H1 (cell line): ENCODE results near the gene GMCL1. TPM values are rescaled to one million over a fixed set of nuclear protein-coding genes. Genes with fewer than 3 reads are reported as not detected.

Experiments used
- CTCF ChIA-PET: fragments of 300-600 bp; sonication (Branson Sonifier 250); formaldehyde crosslinking; loops from one replicate; lab custom pipeline; 2021; ENCODE audit not compliant: partially characterized antibody; lab: Charles Lee
- POLR2A ChIA-PET: fragments of 300-600 bp; sonication (Branson Sonifier 250); formaldehyde crosslinking; loops from one replicate; lab custom pipeline; 2021; ENCODE audit warnings: inconsistent platforms; ENCODE audit not compliant: partially characterized antibody; lab: Charles Lee
- DNase-seq, 2 experiments: peaks; one replicate each; pipeline versions ENCODE4 v3.0.0 to v3.0.0-alpha.2; 2010 to 2022; ENCODE audit warnings: low spot score in 2 of 2, low read depth in 1 of 2, mixed read lengths in 1 of 2
- FAIRE-seq: peaks from 2 replicates; lab custom pipeline; 2011; peaks lifted over from hg19 to GRCh38; lab: Jason Lieb, UNC
- H2AFZ ChIP-seq: 2 replicates; pipeline ENCODE4 v1.8.1; 2012; ENCODE audit warnings: low read length, inconsistent platforms
- H2AK5ac ChIP-seq: 2 replicates; pipeline ENCODE4 v1.6.1; 2013; ENCODE audit warnings: low read depth, low read length
- H2BK120ac ChIP-seq: replicated peaks from 2 replicates; pipeline ENCODE3; 2013; ENCODE audit warnings: low read depth, low read length, inconsistent platforms
- H2BK12ac ChIP-seq: 2 replicates; pipeline ENCODE4 v1.6.1; 2013; ENCODE audit warnings: low read depth, low read length
- H2BK15ac ChIP-seq: 2 replicates; pipeline ENCODE4 v1.6.1; 2013; ENCODE audit warnings: low read length
- H2BK20ac ChIP-seq: 2 replicates; pipeline ENCODE4 v1.6.1; 2013; ENCODE audit warnings: low read length
- H2BK5ac ChIP-seq: 2 replicates; pipeline ENCODE4 v1.6.1; 2013; ENCODE audit warnings: low read depth, low read length
- H3K14ac ChIP-seq: 2 replicates; pipeline ENCODE4 v1.6.1; 2013; ENCODE audit warnings: inconsistent platforms; ENCODE audit not compliant: insufficient read length
- H3K18ac ChIP-seq: 2 replicates; pipeline ENCODE4 v1.6.1; 2013; ENCODE audit warnings: low read length; ENCODE audit errors: extremely low read depth
- H3K23ac ChIP-seq: 2 replicates; pipeline ENCODE4 v1.6.1; 2013; ENCODE audit warnings: inconsistent platforms; ENCODE audit not compliant: insufficient read length
- H3K23me2 ChIP-seq: 2 replicates; pipeline ENCODE4 v1.6.1; 2013; ENCODE audit warnings: low read depth, low read length
- H3K27ac ChIP-seq: 2 replicates; pipeline ENCODE4 v1.6.1; 2011; ENCODE audit warnings: low read depth, low read length, inconsistent platforms
- H3K27me3 ChIP-seq, 4 experiments: replicated peaks in 1 of 4; 1 replicate in 1 of 4; 2 replicates in 3 of 4; pipeline versions ENCODE4 v1.6.1 to v1.8.1; 2011 to 2013; ENCODE audit warnings: low read length in 3 of 4, mild to moderate bottlenecking in 3 of 4, inconsistent platforms in 2 of 4, mixed read lengths in 2 of 4, moderate library complexity in 1 of 4; ENCODE audit not compliant: control insufficient read depth in 3 of 4, insufficient read depth in 3 of 4; ENCODE audit errors: extremely low read depth in 1 of 4
- H3K36me3 ChIP-seq, 4 experiments: 2 replicates each; pipeline versions ENCODE4 v1.6.1 to v1.8.1; 2011 to 2013; ENCODE audit warnings: mild to moderate bottlenecking in 4 of 4, low read length in 3 of 4, moderate library complexity in 2 of 4, control low read depth in 1 of 4, inconsistent platforms in 1 of 4; ENCODE audit not compliant: insufficient read depth in 4 of 4, control insufficient read depth in 2 of 4
- H3K4ac ChIP-seq: replicated peaks from 2 replicates; pipeline ENCODE3; 2013; ENCODE audit warnings: low read length, low read depth, mixed read lengths, inconsistent platforms; ENCODE audit not compliant: insufficient read length
- H3K4me1 ChIP-seq, 4 experiments: replicated peaks in 1 of 4; 1 replicate in 1 of 4; 2 replicates in 3 of 4; pipeline versions ENCODE4 v1.6.1 to v1.8.1; 2011 to 2013; ENCODE audit warnings: low read length in 3 of 4, inconsistent platforms in 2 of 4, mixed read lengths in 1 of 4; ENCODE audit not compliant: insufficient read depth in 4 of 4, control insufficient read depth in 3 of 4
- H3K4me2 ChIP-seq, 2 experiments: 2 replicates each; pipeline versions ENCODE4 v1.6.1 to v1.8.1; 2011 to 2013; ENCODE audit warnings: low read depth in 2 of 2, low read length in 2 of 2, control low read depth in 1 of 2, inconsistent platforms in 1 of 2, mild to moderate bottlenecking in 1 of 2; ENCODE audit not compliant: insufficient read depth in 1 of 2
- H3K4me3 ChIP-seq, 4 experiments: fragments of 200-600, 300-600 bp in 1 of 4; sonication (generic), shearing (Covaris generic), sonication (Bioruptor Twin) in 1 of 4; 2 replicates each; pipeline versions ENCODE4 v1.5.1 to v1.8.1; 2011 to 2016; ENCODE audit warnings: low read length in 4 of 4, low read depth in 3 of 4, control low read depth in 2 of 4, inconsistent platforms in 2 of 4, mild to moderate bottlenecking in 2 of 4, mixed read lengths in 1 of 4, moderate library complexity in 1 of 4; ENCODE audit not compliant: insufficient read depth in 2 of 4; ENCODE audit errors: extremely low read depth in 1 of 4
- H3K56ac ChIP-seq: replicated peaks from 2 replicates; pipeline ENCODE3; 2013; ENCODE audit warnings: low read depth, mild to moderate bottlenecking, mixed read lengths, low read length, inconsistent platforms; ENCODE audit not compliant: insufficient read length
- H3K79me1 ChIP-seq: 2 replicates; pipeline ENCODE4 v1.6.1; 2013; ENCODE audit warnings: low read depth, low read length, control low read depth
- H3K79me2 ChIP-seq, 2 experiments: 2 replicates each; pipeline versions ENCODE4 v1.6.1 to v1.8.1; 2012 to 2013; ENCODE audit warnings: low read length in 2 of 2, mild to moderate bottlenecking in 2 of 2, inconsistent platforms in 1 of 2; ENCODE audit not compliant: insufficient read depth in 2 of 2, control insufficient read depth in 1 of 2
- H3K9ac ChIP-seq, 4 experiments: replicated peaks in 1 of 4; 1 replicate in 1 of 4; 2 replicates in 3 of 4; pipeline versions ENCODE4 v1.6.1 to v1.8.1; 2011 to 2013; ENCODE audit warnings: low read depth in 3 of 4, low read length in 3 of 4, control low read depth in 2 of 4, mild to moderate bottlenecking in 2 of 4, moderate library complexity in 2 of 4, inconsistent platforms in 1 of 4; ENCODE audit errors: extremely low read depth in 1 of 4
- H3K9me3 ChIP-seq, 2 experiments: 2 replicates each; pipeline versions ENCODE4 v1.6.1 to v1.8.1; 2012 to 2013; ENCODE audit warnings: mild to moderate bottlenecking in 2 of 2, moderate library complexity in 2 of 2, control low read depth in 1 of 2, inconsistent platforms in 1 of 2, low read depth in 1 of 2, low read length in 1 of 2, mixed read lengths in 1 of 2; ENCODE audit not compliant: insufficient read depth in 2 of 2
- H4K20me1 ChIP-seq, 2 experiments: replicated peaks in 1 of 2; 2 replicates each; pipeline versions ENCODE3 to v1.8.1; 2011 to 2013; ENCODE audit warnings: inconsistent platforms in 2 of 2, low read length in 2 of 2, mild to moderate bottlenecking in 1 of 2; ENCODE audit not compliant: insufficient read depth in 2 of 2, control insufficient read depth in 1 of 2
- H4K5ac ChIP-seq: 2 replicates; pipeline ENCODE4 v1.6.1; 2013; ENCODE audit warnings: low read length, low read depth, mixed read lengths, inconsistent platforms; ENCODE audit not compliant: insufficient read length
- H4K8ac ChIP-seq: 2 replicates; pipeline ENCODE4 v1.8.0; 2013; ENCODE audit warnings: mild to moderate bottlenecking, moderate library complexity, low read length, inconsistent platforms; ENCODE audit not compliant: insufficient read depth; ENCODE audit errors: extremely low read depth
- H4K91ac ChIP-seq: replicated peaks from 2 replicates; pipeline ENCODE3; 2013; ENCODE audit warnings: low read length, mixed read lengths, inconsistent platforms; ENCODE audit not compliant: insufficient read length
- ATF3 ChIP-seq: IDR thresholded peaks from 2 replicates; pipeline ENCODE4 v1.6.1; 2011; ENCODE audit warnings: low read depth, mild to moderate bottlenecking, low read length; ENCODE audit not compliant: insufficient read depth
- CBX5 ChIP-seq: fragments of 300-800, 300-1000 bp; sonication (generic); IDR thresholded peaks from 2 replicates; pipeline ENCODE4 v1.7.1; 2016; ENCODE audit warnings: antibody characterized with exemption, low read length, low read depth
- E2F6 ChIP-seq: IDR thresholded peaks from 2 replicates; pipeline ENCODE4 v1.6.1; 2012; ENCODE audit warnings: inconsistent platforms
- GABPA ChIP-seq: IDR thresholded peaks from 2 replicates; pipeline ENCODE4 v1.6.1; 2011; ENCODE audit warnings: mild to moderate bottlenecking, low read length, moderate library complexity, borderline replicate concordance; ENCODE audit not compliant: insufficient read depth
- HDAC2 ChIP-seq, 2 experiments: fragments of 300-600 bp in 1 of 2; sonication (generic) in 1 of 2; IDR thresholded peaks; 2 replicates each; pipeline ENCODE4 v1.6.1; 2011 to 2012; ENCODE audit warnings: low read depth in 2 of 2, low read length in 2 of 2, mild to moderate bottlenecking in 2 of 2, moderate library complexity in 2 of 2, borderline replicate concordance in 1 of 2, inconsistent platforms in 1 of 2
- JUN ChIP-seq: IDR thresholded peaks from 2 replicates; pipeline ENCODE4 v1.6.1; 2011; ENCODE audit warnings: low read depth, mild to moderate bottlenecking, improper control_type of control experiment, low read length
- MAFK ChIP-seq: IDR thresholded peaks from 2 replicates; pipeline ENCODE4 v1.6.1; 2012; ENCODE audit warnings: low read depth, mild to moderate bottlenecking, improper control_type of control experiment, low read length
- WGBS, 2 experiments: shearing (Covaris generic) in 1 of 2; methylation state at CpG; one replicate each; pipeline versions ENCODE4 v1.1.6 to v1.1.7; 2013 to 2015; ENCODE audit warnings: low lambda C conversion rate in 2 of 2, mixed read lengths in 2 of 2, inconsistent platforms in 1 of 2, low coverage in 1 of 2, missing lambda C conversion rate in 1 of 2; ENCODE audit not compliant: insufficient replicate concordance in 2 of 2, insufficient coverage in 1 of 2, insufficient read length in 1 of 2; ENCODE audit errors: extremely low coverage in 1 of 2, missing lambda C conversion rate in 1 of 2; 5-methylcytosine and 5-hydroxymethylcytosine counted together
- polyA plus RNA-seq, 7 experiments: library from polyadenylated mRNA; depleted of rRNA in 3 of 7; stranded (reverse) in 5 of 7; unstranded in 2 of 7; fragments of >200 nt in 5 of 7; fragments of 200-250 nt in 2 of 7; gene quantifications; 1 replicate in 5 of 7; 2 replicates in 1 of 7; 4 replicates in 1 of 7; pipeline versions ENCODE4 v1.2.1 to v1.2.3, GENCODE V29; 2011 to 2013; ENCODE audit warnings: missing spikeins in 2 of 7, mixed read lengths in 2 of 7
- total RNA-seq: library from RNA; stranded (reverse); fragmentation: NEBNext Ultra II Directional; extraction: Animal tissue kit (Norgen Biotek cat#: 25700); gene quantifications from 2 replicates; pipeline ENCODE4 v1.2.1, GENCODE V29; 2021

GMCL1 gene
- total and polyA plus RNA-seq, 2 of the 8 experiments (the other 6 are each of a cell fraction or from before 2014, with no cell fraction given): 6.5 to 21.9 TPM

DNA sequence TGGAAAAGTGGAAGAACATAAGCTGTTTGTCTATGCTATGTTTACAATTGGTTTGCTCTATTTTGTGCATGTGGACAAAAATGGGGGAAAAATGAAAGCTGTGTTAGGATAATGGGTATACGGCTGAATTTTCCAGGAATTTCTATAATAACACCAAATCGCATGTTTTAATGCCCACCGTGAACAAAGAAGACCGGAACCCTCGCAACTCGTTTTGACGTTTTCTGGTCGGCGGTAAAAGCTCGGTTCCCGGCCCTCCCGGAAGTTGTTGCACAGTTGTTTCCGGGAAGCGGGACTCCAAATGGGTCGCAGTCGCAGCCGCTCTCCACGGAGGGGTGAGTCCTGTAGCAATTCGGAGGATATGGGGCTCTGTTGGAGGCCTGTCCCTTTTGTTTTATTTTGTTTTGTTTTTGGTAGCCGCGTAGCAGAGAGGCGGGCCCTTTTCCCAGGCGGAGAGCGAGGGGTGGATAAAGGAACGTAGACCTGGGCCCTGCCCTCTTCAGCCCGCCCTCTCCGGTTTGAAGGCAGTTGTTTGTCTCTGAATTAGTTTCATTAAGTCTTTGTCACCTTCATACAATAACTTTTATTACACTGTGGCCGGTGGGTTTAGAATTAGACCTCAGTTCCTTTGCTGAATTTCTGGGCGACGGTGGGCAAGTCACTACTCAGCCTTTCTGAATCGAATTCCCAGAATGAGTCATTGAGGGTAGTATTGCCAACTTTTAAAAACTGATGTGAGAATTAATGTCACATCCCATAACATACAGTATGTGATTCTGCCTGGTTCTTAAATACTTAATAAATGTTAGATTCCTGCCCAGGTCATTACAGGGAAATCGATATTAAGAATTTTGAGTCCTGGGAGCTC, 64.5 kb downstream of the GMCL1 start, which contains the start of gene SNRNP27:
Gene SNRNP27 (plus strand): TSS at position 273 of the 868 bp plus-strand sequence. CDS start 29 bp downstream, at position 302.
- Histone ChIP-seq H2BK120ac (no peak within 1 kb of the TSS), H3K4me3 (peak within 1 kb of the TSS; percentile 88 to 94 (median 91)), H2BK5ac (peak within 1 kb of the TSS; percentile 52; the same call in 1 of the 2 replicates), H3K56ac (no peak within 1 kb of the TSS), H3K79me2 (peaks cover 0 to 18% of the 10 kb centered on the region in 2 experiments; a peak in 2 of 4 replicates), H3K36me3 (peaks cover 7 to 29% (median 14%) of the 10 kb centered on the region in 4 experiments; a peak in 7 of 8 replicates), H4K5ac (no peak within 1 kb of the TSS), H3K27ac (peak within 1 kb of the TSS; percentile 72), H2AFZ (peak within 1 kb of the TSS; percentile 96), H4K8ac (peak within 1 kb of the TSS; percentile 94; the same call in 1 of the 2 replicates), H3K27me3 (no peaks in the 10 kb centered on the region), H3K23me2 (peaks cover 3% of the 10 kb centered on the region; the same call in 1 of the 2 replicates), H3K4me2 (peak within 1 kb of the TSS; percentile 59 to 73), H3K18ac (no peak within 1 kb of the TSS), H2BK12ac (no peak within 1 kb of the TSS), H3K4ac (peak within 1 kb of the TSS; percentile 21), H4K91ac (no peak within 1 kb of the TSS), H4K20me1 (no peaks in the 10 kb centered on the region), H3K9ac (peak within 1 kb of the TSS; percentile 70 to 94 (median 76)), H3K9me3 (no peaks in the 10 kb centered on the region), H2BK15ac (no peak within 1 kb of the TSS), H3K4me1 (no peaks in the 10 kb centered on the region), H2BK20ac (no peak within 1 kb of the TSS), H3K23ac (no peak within 1 kb of the TSS), H2AK5ac (no peak within 1 kb of the TSS), H3K79me1 (no peaks in the 10 kb centered on the region; the same call in 1 of the 2 replicates), H3K14ac (no peak within 1 kb of the TSS)
- ChIA-PET POLR2A (interaction anchor here (0.6 to 3.0 kb wide), 14 partner anchors 8 to 474 kb away, joined by 3 to 21 read pairs (median 4); partner anchors contain the start of genes MXD1 and TIA1), CTCF (interaction anchor here (1.2 to 1.6 kb wide), 4 partner anchors 15 to 170 kb away, joined by 3 to 6 read pairs (median 4); partner anchors contain the start of gene MXD1)
- peak in 1 of 2 experiments; percentile 85 for DNase-seq
- no peak for FAIRE-seq
- 3% methylated on average over 32 of the region's 32 CpGs; no CpG with 5 or more reads in 1 of the 2 experiments for WGBS, 2 experiments
- TF ChIP-seq CBX5 (no peak), MAFK (no peak), ATF3 (no peak), JUN (no peak), GABPA (peak; percentile 98), E2F6 (0 out of 2 replicates have a peak, but pooled peaks have one; percentile 26), HDAC2 (IDR thresholded peaks at IDR 0.05; ENCODE audit: borderline replicate concordance in 1 of 2, low read depth in 2 of 2, low read length in 2 of 2) (no peak)
